Endothelial cell of umbilical vein (primary cell): ENCODE results near the gene RBMS3. TPM values are rescaled to one million over a fixed set of nuclear protein-coding genes. Genes with fewer than 3 reads are reported as not detected.

Experiments
- BruUV-seq: library from RNA; stranded (reverse); fragments of 400-500 nt; replicated peaks from 2 replicates; lab custom pipeline; 2021; lab: Mats Ljungman, UMichigan
- CTCF ChIA-PET: fragments of 300-600, 350-600 bp; sonication (Branson Sonifier 250); formaldehyde crosslinking; loops from one replicate; lab custom pipeline; 2021; ENCODE audit warnings: antibody characterized with exemption, inconsistent platforms; lab: Charles Lee
- POLR2A ChIA-PET: fragments of 300-600, 350-600 bp; sonication (Branson Sonifier 250); formaldehyde crosslinking; loops from one replicate; lab custom pipeline; 2021; ENCODE audit warnings: antibody characterized with exemption, inconsistent platforms; lab: Charles Lee
- DNase-seq: peaks from one replicate; pipeline ENCODE4 v3.0.0-alpha.2; 2011; ENCODE audit warnings: low read depth, low spot score
- FAIRE-seq: peaks from 2 replicates; lab custom pipeline; 2011; peaks lifted over from hg19 to GRCh38; lab: Jason Lieb, UNC
- H2AFZ ChIP-seq: 2 replicates; pipeline ENCODE4 v1.6.0; 2012; ENCODE audit warnings: low read depth, low read length, control low read depth, inconsistent platforms
- H3K27ac ChIP-seq: 2 replicates; pipeline ENCODE4 v1.5.1; 2011; ENCODE audit warnings: low read depth, mild to moderate bottlenecking, control low read depth, low read length, moderate library complexity; ENCODE audit not compliant: insufficient read depth
- H3K27me3 ChIP-seq, 2 experiments: 2 replicates each; pipeline versions ENCODE4 v1.6.0 to v1.6.1; 2011; ENCODE audit warnings: low read length in 2 of 2, mixed read lengths in 1 of 2; ENCODE audit not compliant: control insufficient read depth in 2 of 2, insufficient read depth in 2 of 2
- H3K36me3 ChIP-seq, 2 experiments: 2 replicates in 1 of 2; 3 replicates in 1 of 2; pipeline ENCODE4 v1.5.1; 2011; ENCODE audit warnings: low read length in 2 of 2, mild to moderate bottlenecking in 1 of 2, moderate library complexity in 1 of 2; ENCODE audit not compliant: control insufficient read depth in 2 of 2, insufficient read depth in 2 of 2; ENCODE audit errors: extremely low read depth in 1 of 2
- H3K4me1 ChIP-seq: 3 replicates; pipeline ENCODE4 v1.5.1; 2011; ENCODE audit warnings: mild to moderate bottlenecking, low read length; ENCODE audit not compliant: control insufficient read depth, insufficient read depth; ENCODE audit errors: extremely low read depth
- H3K4me2 ChIP-seq: 2 replicates; pipeline ENCODE4 v1.6.1; 2011; ENCODE audit warnings: low read length, control low read depth, mixed read lengths; ENCODE audit not compliant: insufficient read depth
- H3K4me3 ChIP-seq, 3 experiments: fragments of 200-600 bp in 1 of 3; sonication (generic), shearing (Covaris generic) in 1 of 3; replicated peaks in 1 of 3; 2 replicates each; pipeline ENCODE4 v1.5.1; 2011 to 2016; ENCODE audit warnings: control low read depth in 3 of 3, low read length in 3 of 3, mild to moderate bottlenecking in 2 of 3, inconsistent platforms in 1 of 3, low read depth in 1 of 3, moderate library complexity in 1 of 3; ENCODE audit not compliant: insufficient read depth in 1 of 3
- H3K79me2 ChIP-seq: 2 replicates; pipeline ENCODE4 v1.6.0; 2012; ENCODE audit warnings: low read length, inconsistent platforms; ENCODE audit not compliant: control insufficient read depth, insufficient read depth
- H3K9ac ChIP-seq: replicated peaks from 2 replicates; pipeline ENCODE3; 2011; ENCODE audit warnings: low read length, control low read depth; ENCODE audit not compliant: insufficient read depth; ENCODE audit errors: extremely low read depth
- H3K9me1 ChIP-seq: replicated peaks from 3 replicates; pipeline ENCODE4 v1.6.0; 2011; ENCODE audit warnings: mild to moderate bottlenecking, low read length; ENCODE audit not compliant: control insufficient read depth, insufficient read depth; ENCODE audit errors: extremely low read depth
- H3K9me3 ChIP-seq: replicated peaks from 2 replicates; pipeline ENCODE4 v1.5.1; 2012; ENCODE audit warnings: low read length, inconsistent platforms; ENCODE audit not compliant: control insufficient read depth, insufficient read depth
- H4K20me1 ChIP-seq: replicated peaks from 2 replicates; pipeline ENCODE3; 2011; ENCODE audit warnings: mild to moderate bottlenecking, low read length; ENCODE audit not compliant: control insufficient read depth, insufficient read depth; ENCODE audit errors: extremely low read depth
- EZH2 ChIP-seq: IDR thresholded peaks from 2 replicates; pipeline ENCODE4 v1.6.1; 2012; ENCODE audit warnings: borderline replicate concordance, low read depth, mild to moderate bottlenecking, moderate library complexity, low read length, inconsistent platforms; ENCODE audit not compliant: severe bottlenecking
- FOS ChIP-seq: IDR thresholded peaks from 2 replicates; pipeline ENCODE4 v1.6.1; 2011; ENCODE audit warnings: mild to moderate bottlenecking, low read length, moderate library complexity, borderline replicate concordance; ENCODE audit not compliant: insufficient read depth
- GATA2 ChIP-seq: IDR thresholded peaks from 2 replicates; pipeline ENCODE4 v1.7.0; 2011; ENCODE audit warnings: low read depth, mild to moderate bottlenecking, moderate library complexity, mixed read lengths, low read length; ENCODE audit not compliant: insufficient read length, insufficient read depth
- JUN ChIP-seq: IDR thresholded peaks from 2 replicates; pipeline ENCODE4 v1.6.1; 2011; ENCODE audit warnings: borderline replicate concordance, low read depth; ENCODE audit not compliant: insufficient read length, insufficient read depth
- MYC ChIP-seq: IDR thresholded peaks from one replicate; pipeline ENCODE4 v1.6.1; 2011; ENCODE audit warnings: mild to moderate bottlenecking, low read depth, low read length
- POLR2A ChIP-seq: IDR thresholded peaks from 2 replicates; pipeline ENCODE4 v1.6.1; 2012; ENCODE audit warnings: low read depth, mild to moderate bottlenecking, control low read depth, low read length
- POLR2AphosphoS5 ChIP-seq: IDR thresholded peaks from 2 replicates; pipeline ENCODE4 v1.6.1; 2012; ENCODE audit warnings: low read depth, mild to moderate bottlenecking, control low read depth, low read length, moderate library complexity; ENCODE audit not compliant: insufficient read depth
- dilution Hi-C: fragments of 300-500 bp; cut with MboI; formaldehyde crosslinking; loops from one replicate; pipeline ENCODE4 v1.15.0; 2019; ENCODE audit warnings: low sequenced_read_pairs; ENCODE audit not compliant: extremely low pct_ligation_motif_present
- intact Hi-C: fragments of 100-400 bp; cut with micrococcal nuclease; formaldehyde crosslinking; loops from one replicate; pipeline ENCODE4 v1.10.0; 2022
- polyA plus RNA-seq, 4 experiments: library from polyadenylated mRNA; depleted of rRNA in 3 of 4; stranded (reverse) in 3 of 4; unstranded in 1 of 4; fragments of >200 nt; gene quantifications; 2 replicates each; pipeline versions ENCODE4 v1.2.1 to v1.2.3, GENCODE V29; 2011 to 2012; ENCODE audit warnings: missing spikeins in 1 of 4
- total RNA-seq: library from RNA; stranded (reverse); gene quantifications from 2 replicates; pipeline ENCODE4 v1.2.3, GENCODE V29; 2021
- TF ChIP-seq, protein P1 (sequence below): IDR thresholded peaks from 2 replicates; pipeline ENCODE4 v1.6.1; 2011; ENCODE audit not compliant: insufficient read depth, insufficient read length
- TF ChIP-seq, protein P2 (sequence below), 2 donors: IDR thresholded peaks; 1 replicate in 1 of 2; 2 replicates in 1 of 2; pipeline ENCODE4 v1.5.1; 2011; ENCODE audit warnings: low read length in 2 of 2, mild to moderate bottlenecking in 2 of 2, moderate library complexity in 2 of 2, control low read depth in 1 of 2, inconsistent platforms in 1 of 2, low read depth in 1 of 2; ENCODE audit not compliant: insufficient read depth in 1 of 2; ENCODE audit errors: extremely low read depth in 1 of 2

RBMS3 gene
- total and polyA plus RNA-seq, 2 donors (not counting 3 experiments of a cell fraction or from before 2014, with no cell fraction given) = 13.6 to 42.3 TPM

- H3K36me3 ChIP-seq = no peaks in the 10 kb centered on the region
- CTCF ChIA-PET = no interaction called here
- dilution Hi-C loops (no loop called here), intact Hi-C loops (no loop called here)
- H3K27me3 ChIP-seq = no peaks in the 10 kb centered on the region
- no peaks in the 10 kb centered on the region for H3K9me3 ChIP-seq
- H3K9ac ChIP-seq = no peak overlapping the region
- no peaks in the 10 kb centered on the region for H3K9me1 ChIP-seq
- no peak overlapping the region for H3K4me2 ChIP-seq
- H3K4me3 ChIP-seq = no peak overlapping the region
- FAIRE-seq (no peak), DNase-seq (no peak)
- no TSS peak for BruUV-seq
- TF ChIP-seq EZH2 = no peak
- no peak for TF ChIP-seq POLR2A
- TF ChIP-seq, protein P1, sequence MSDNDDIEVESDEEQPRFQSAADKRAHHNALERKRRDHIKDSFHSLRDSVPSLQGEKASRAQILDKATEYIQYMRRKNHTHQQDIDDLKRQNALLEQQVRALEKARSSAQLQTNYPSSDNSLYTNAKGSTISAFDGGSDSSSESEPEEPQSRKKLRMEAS = no peak
- no peak for TF ChIP-seq FOS
- TF ChIP-seq MYC = no peak
- TF ChIP-seq, protein P2, sequence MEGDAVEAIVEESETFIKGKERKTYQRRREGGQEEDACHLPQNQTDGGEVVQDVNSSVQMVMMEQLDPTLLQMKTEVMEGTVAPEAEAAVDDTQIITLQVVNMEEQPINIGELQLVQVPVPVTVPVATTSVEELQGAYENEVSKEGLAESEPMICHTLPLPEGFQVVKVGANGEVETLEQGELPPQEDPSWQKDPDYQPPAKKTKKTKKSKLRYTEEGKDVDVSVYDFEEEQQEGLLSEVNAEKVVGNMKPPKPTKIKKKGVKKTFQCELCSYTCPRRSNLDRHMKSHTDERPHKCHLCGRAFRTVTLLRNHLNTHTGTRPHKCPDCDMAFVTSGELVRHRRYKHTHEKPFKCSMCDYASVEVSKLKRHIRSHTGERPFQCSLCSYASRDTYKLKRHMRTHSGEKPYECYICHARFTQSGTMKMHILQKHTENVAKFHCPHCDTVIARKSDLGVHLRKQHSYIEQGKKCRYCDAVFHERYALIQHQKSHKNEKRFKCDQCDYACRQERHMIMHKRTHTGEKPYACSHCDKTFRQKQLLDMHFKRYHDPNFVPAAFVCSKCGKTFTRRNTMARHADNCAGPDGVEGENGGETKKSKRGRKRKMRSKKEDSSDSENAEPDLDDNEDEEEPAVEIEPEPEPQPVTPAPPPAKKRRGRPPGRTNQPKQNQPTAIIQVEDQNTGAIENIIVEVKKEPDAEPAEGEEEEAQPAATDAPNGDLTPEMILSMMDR (IDR thresholded peaks at IDR 0.05; ENCODE audit: extremely low read depth in 1 of 2, insufficient read depth in 1 of 2, low read depth in 1 of 2, low read length in 2 of 2) = no peak
- no peak for TF ChIP-seq JUN
- TF ChIP-seq POLR2AphosphoS5 = no peak
- TF ChIP-seq GATA2 = no peak
- POLR2A ChIA-PET = no interaction called here
- no peaks in the 10 kb centered on the region for H3K79me2 ChIP-seq
- H3K27ac ChIP-seq = no peak overlapping the region
- no peaks in the 10 kb centered on the region for H4K20me1 ChIP-seq
- no peak overlapping the region for H2AFZ ChIP-seq
- no peaks in the 10 kb centered on the region for H3K4me1 ChIP-seq
Measured at GRCh38 chr3:29582273-29582672, 301.4 kb downstream of the RBMS3 start.
